H1 (cell line): ENCODE data around the gene BCKDHB. TPM values are rescaled to one million over a fixed set of nuclear protein-coding genes. Genes with fewer than 3 reads are reported as not detected.

Experiments used
- CTCF ChIA-PET: fragments of 300-600 bp; sonication (Branson Sonifier 250); formaldehyde crosslinking; loops from one replicate; lab custom pipeline; 2021; ENCODE audit not compliant: partially characterized antibody; lab: Charles Lee
- POLR2A ChIA-PET: fragments of 300-600 bp; sonication (Branson Sonifier 250); formaldehyde crosslinking; loops from one replicate; lab custom pipeline; 2021; ENCODE audit warnings: inconsistent platforms; ENCODE audit not compliant: partially characterized antibody; lab: Charles Lee
- DNase-seq, 2 experiments: peaks; one replicate each; pipeline versions ENCODE4 v3.0.0 to v3.0.0-alpha.2; 2010 to 2022; ENCODE audit warnings: low spot score in 2 of 2, low read depth in 1 of 2, mixed read lengths in 1 of 2
- FAIRE-seq: peaks from 2 replicates; lab custom pipeline; 2011; peaks lifted over from hg19 to GRCh38; lab: Jason Lieb, UNC
- H2AFZ ChIP-seq: 2 replicates; pipeline ENCODE4 v1.8.1; 2012; ENCODE audit warnings: low read length, inconsistent platforms
- H2AK5ac ChIP-seq: 2 replicates; pipeline ENCODE4 v1.6.1; 2013; ENCODE audit warnings: low read depth, low read length
- H2BK120ac ChIP-seq: replicated peaks from 2 replicates; pipeline ENCODE3; 2013; ENCODE audit warnings: low read depth, low read length, inconsistent platforms
- H2BK12ac ChIP-seq: 2 replicates; pipeline ENCODE4 v1.6.1; 2013; ENCODE audit warnings: low read depth, low read length
- H2BK15ac ChIP-seq: 2 replicates; pipeline ENCODE4 v1.6.1; 2013; ENCODE audit warnings: low read length
- H2BK20ac ChIP-seq: 2 replicates; pipeline ENCODE4 v1.6.1; 2013; ENCODE audit warnings: low read length
- H2BK5ac ChIP-seq: 2 replicates; pipeline ENCODE4 v1.6.1; 2013; ENCODE audit warnings: low read depth, low read length
- H3K14ac ChIP-seq: 2 replicates; pipeline ENCODE4 v1.6.1; 2013; ENCODE audit warnings: inconsistent platforms; ENCODE audit not compliant: insufficient read length
- H3K18ac ChIP-seq: 2 replicates; pipeline ENCODE4 v1.6.1; 2013; ENCODE audit warnings: low read length; ENCODE audit errors: extremely low read depth
- H3K23ac ChIP-seq: 2 replicates; pipeline ENCODE4 v1.6.1; 2013; ENCODE audit warnings: inconsistent platforms; ENCODE audit not compliant: insufficient read length
- H3K23me2 ChIP-seq: 2 replicates; pipeline ENCODE4 v1.6.1; 2013; ENCODE audit warnings: low read depth, low read length
- H3K27ac ChIP-seq: 2 replicates; pipeline ENCODE4 v1.6.1; 2011; ENCODE audit warnings: low read depth, low read length, inconsistent platforms
- H3K27me3 ChIP-seq, 4 experiments: replicated peaks in 1 of 4; 1 replicate in 1 of 4; 2 replicates in 3 of 4; pipeline versions ENCODE4 v1.6.1 to v1.8.1; 2011 to 2013; ENCODE audit warnings: low read length in 3 of 4, mild to moderate bottlenecking in 3 of 4, inconsistent platforms in 2 of 4, mixed read lengths in 2 of 4, moderate library complexity in 1 of 4; ENCODE audit not compliant: control insufficient read depth in 3 of 4, insufficient read depth in 3 of 4; ENCODE audit errors: extremely low read depth in 1 of 4
- H3K36me3 ChIP-seq, 4 experiments: 2 replicates each; pipeline versions ENCODE4 v1.6.1 to v1.8.1; 2011 to 2013; ENCODE audit warnings: mild to moderate bottlenecking in 4 of 4, low read length in 3 of 4, moderate library complexity in 2 of 4, control low read depth in 1 of 4, inconsistent platforms in 1 of 4; ENCODE audit not compliant: insufficient read depth in 4 of 4, control insufficient read depth in 2 of 4
- H3K4ac ChIP-seq: replicated peaks from 2 replicates; pipeline ENCODE3; 2013; ENCODE audit warnings: low read length, low read depth, mixed read lengths, inconsistent platforms; ENCODE audit not compliant: insufficient read length
- H3K4me1 ChIP-seq, 4 experiments: replicated peaks in 1 of 4; 1 replicate in 1 of 4; 2 replicates in 3 of 4; pipeline versions ENCODE4 v1.6.1 to v1.8.1; 2011 to 2013; ENCODE audit warnings: low read length in 3 of 4, inconsistent platforms in 2 of 4, mixed read lengths in 1 of 4; ENCODE audit not compliant: insufficient read depth in 4 of 4, control insufficient read depth in 3 of 4
- H3K4me2 ChIP-seq, 2 experiments: 2 replicates each; pipeline versions ENCODE4 v1.6.1 to v1.8.1; 2011 to 2013; ENCODE audit warnings: low read depth in 2 of 2, low read length in 2 of 2, control low read depth in 1 of 2, inconsistent platforms in 1 of 2, mild to moderate bottlenecking in 1 of 2; ENCODE audit not compliant: insufficient read depth in 1 of 2
- H3K4me3 ChIP-seq, 4 experiments: fragments of 200-600, 300-600 bp in 1 of 4; sonication (generic), shearing (Covaris generic), sonication (Bioruptor Twin) in 1 of 4; 2 replicates each; pipeline versions ENCODE4 v1.5.1 to v1.8.1; 2011 to 2016; ENCODE audit warnings: low read length in 4 of 4, low read depth in 3 of 4, control low read depth in 2 of 4, inconsistent platforms in 2 of 4, mild to moderate bottlenecking in 2 of 4, mixed read lengths in 1 of 4, moderate library complexity in 1 of 4; ENCODE audit not compliant: insufficient read depth in 2 of 4; ENCODE audit errors: extremely low read depth in 1 of 4
- H3K56ac ChIP-seq: replicated peaks from 2 replicates; pipeline ENCODE3; 2013; ENCODE audit warnings: low read depth, mild to moderate bottlenecking, mixed read lengths, low read length, inconsistent platforms; ENCODE audit not compliant: insufficient read length
- H3K79me1 ChIP-seq: 2 replicates; pipeline ENCODE4 v1.6.1; 2013; ENCODE audit warnings: low read depth, low read length, control low read depth
- H3K79me2 ChIP-seq, 2 experiments: 2 replicates each; pipeline versions ENCODE4 v1.6.1 to v1.8.1; 2012 to 2013; ENCODE audit warnings: low read length in 2 of 2, mild to moderate bottlenecking in 2 of 2, inconsistent platforms in 1 of 2; ENCODE audit not compliant: insufficient read depth in 2 of 2, control insufficient read depth in 1 of 2
- H3K9ac ChIP-seq, 4 experiments: replicated peaks in 1 of 4; 1 replicate in 1 of 4; 2 replicates in 3 of 4; pipeline versions ENCODE4 v1.6.1 to v1.8.1; 2011 to 2013; ENCODE audit warnings: low read depth in 3 of 4, low read length in 3 of 4, control low read depth in 2 of 4, mild to moderate bottlenecking in 2 of 4, moderate library complexity in 2 of 4, inconsistent platforms in 1 of 4; ENCODE audit errors: extremely low read depth in 1 of 4
- H3K9me3 ChIP-seq, 2 experiments: 2 replicates each; pipeline versions ENCODE4 v1.6.1 to v1.8.1; 2012 to 2013; ENCODE audit warnings: mild to moderate bottlenecking in 2 of 2, moderate library complexity in 2 of 2, control low read depth in 1 of 2, inconsistent platforms in 1 of 2, low read depth in 1 of 2, low read length in 1 of 2, mixed read lengths in 1 of 2; ENCODE audit not compliant: insufficient read depth in 2 of 2
- H4K20me1 ChIP-seq, 2 experiments: replicated peaks in 1 of 2; 2 replicates each; pipeline versions ENCODE3 to v1.8.1; 2011 to 2013; ENCODE audit warnings: inconsistent platforms in 2 of 2, low read length in 2 of 2, mild to moderate bottlenecking in 1 of 2; ENCODE audit not compliant: insufficient read depth in 2 of 2, control insufficient read depth in 1 of 2
- H4K5ac ChIP-seq: 2 replicates; pipeline ENCODE4 v1.6.1; 2013; ENCODE audit warnings: low read length, low read depth, mixed read lengths, inconsistent platforms; ENCODE audit not compliant: insufficient read length
- H4K8ac ChIP-seq: 2 replicates; pipeline ENCODE4 v1.8.0; 2013; ENCODE audit warnings: mild to moderate bottlenecking, moderate library complexity, low read length, inconsistent platforms; ENCODE audit not compliant: insufficient read depth; ENCODE audit errors: extremely low read depth
- H4K91ac ChIP-seq: replicated peaks from 2 replicates; pipeline ENCODE3; 2013; ENCODE audit warnings: low read length, mixed read lengths, inconsistent platforms; ENCODE audit not compliant: insufficient read length
- CBX5 ChIP-seq: fragments of 300-800, 300-1000 bp; sonication (generic); IDR thresholded peaks from 2 replicates; pipeline ENCODE4 v1.7.1; 2016; ENCODE audit warnings: antibody characterized with exemption, low read length, low read depth
- CBX8 ChIP-seq: fragments of 300-800, 300-1000 bp; sonication (generic); IDR thresholded peaks from 2 replicates; pipeline ENCODE4 v1.7.1; 2016; ENCODE audit warnings: low read depth, low read length, borderline replicate concordance
- CTCF ChIP-seq, 3 experiments: IDR thresholded peaks; 1 replicate in 2 of 3; 2 replicates in 1 of 3; pipeline versions ENCODE4 v1.5.1 to v1.6.1; 2011; ENCODE audit warnings: low read length in 3 of 3, mild to moderate bottlenecking in 3 of 3, inconsistent platforms in 2 of 3, low read depth in 1 of 3, moderate library complexity in 1 of 3; ENCODE audit not compliant: insufficient read depth in 1 of 3; ENCODE audit errors: control extremely low read depth in 1 of 3
- FOSL1 ChIP-seq: IDR thresholded peaks from 2 replicates; pipeline ENCODE4 v1.6.1; 2011; ENCODE audit warnings: mild to moderate bottlenecking, low read depth, low read length, moderate library complexity; ENCODE audit not compliant: insufficient read depth
- GABPA ChIP-seq: IDR thresholded peaks from 2 replicates; pipeline ENCODE4 v1.6.1; 2011; ENCODE audit warnings: mild to moderate bottlenecking, low read length, moderate library complexity, borderline replicate concordance; ENCODE audit not compliant: insufficient read depth
- HDAC6 ChIP-seq: IDR thresholded peaks from one replicate; pipeline ENCODE4 v1.7.1; 2012; ENCODE audit warnings: low read depth, mild to moderate bottlenecking, inconsistent platforms, low read length, moderate library complexity
- KDM4A ChIP-seq: IDR thresholded peaks from one replicate; pipeline ENCODE4 v1.7.1; 2012; ENCODE audit warnings: low read depth, mild to moderate bottlenecking, moderate library complexity, low read length, inconsistent platforms; ENCODE audit not compliant: severe bottlenecking
- SAP30 ChIP-seq: fragments of 300-600 bp; sonication (generic); IDR thresholded peaks from 2 replicates; pipeline ENCODE4 v1.7.1; 2012; ENCODE audit warnings: low read length, moderate library complexity, mild to moderate bottlenecking, inconsistent platforms; ENCODE audit not compliant: insufficient read depth, insufficient replicate concordance
- SIN3A ChIP-seq, 2 experiments: IDR thresholded peaks in 1 of 2; conservative IDR thresholded peaks in 1 of 2; 2 replicates each; pipeline ENCODE4 v1.6.1; 2011 to 2012; ENCODE audit warnings: low read length in 2 of 2, improper control_type of control experiment in 1 of 2, low read depth in 1 of 2, mild to moderate bottlenecking in 1 of 2
- SIRT6 ChIP-seq: IDR thresholded peaks from one replicate; pipeline ENCODE4 v1.7.1; 2012; ENCODE audit warnings: low read length, inconsistent platforms
- SRF ChIP-seq: IDR thresholded peaks from 2 replicates; pipeline ENCODE4 v1.6.1; 2011; ENCODE audit warnings: mild to moderate bottlenecking, low read depth, low read length, moderate library complexity
- WGBS, 2 experiments: shearing (Covaris generic) in 1 of 2; methylation state at CpG; one replicate each; pipeline versions ENCODE4 v1.1.6 to v1.1.7; 2013 to 2015; ENCODE audit warnings: low lambda C conversion rate in 2 of 2, mixed read lengths in 2 of 2, inconsistent platforms in 1 of 2, low coverage in 1 of 2, missing lambda C conversion rate in 1 of 2; ENCODE audit not compliant: insufficient replicate concordance in 2 of 2, insufficient coverage in 1 of 2, insufficient read length in 1 of 2; ENCODE audit errors: extremely low coverage in 1 of 2, missing lambda C conversion rate in 1 of 2; 5-methylcytosine and 5-hydroxymethylcytosine counted together
- polyA plus RNA-seq, 7 experiments: library from polyadenylated mRNA; depleted of rRNA in 3 of 7; stranded (reverse) in 5 of 7; unstranded in 2 of 7; fragments of >200 nt in 5 of 7; fragments of 200-250 nt in 2 of 7; gene quantifications; 1 replicate in 5 of 7; 2 replicates in 1 of 7; 4 replicates in 1 of 7; pipeline versions ENCODE4 v1.2.1 to v1.2.3, GENCODE V29; 2011 to 2013; ENCODE audit warnings: missing spikeins in 2 of 7, mixed read lengths in 2 of 7
- total RNA-seq: library from RNA; stranded (reverse); fragmentation: NEBNext Ultra II Directional; extraction: Animal tissue kit (Norgen Biotek cat#: 25700); gene quantifications from 2 replicates; pipeline ENCODE4 v1.2.1, GENCODE V29; 2021

BCKDHB gene
- total and polyA plus RNA-seq, 2 of the 8 experiments (the other 6 are each of a cell fraction or from before 2014, with no cell fraction given), result 22.1 to 30.8 TPM

DNA sequence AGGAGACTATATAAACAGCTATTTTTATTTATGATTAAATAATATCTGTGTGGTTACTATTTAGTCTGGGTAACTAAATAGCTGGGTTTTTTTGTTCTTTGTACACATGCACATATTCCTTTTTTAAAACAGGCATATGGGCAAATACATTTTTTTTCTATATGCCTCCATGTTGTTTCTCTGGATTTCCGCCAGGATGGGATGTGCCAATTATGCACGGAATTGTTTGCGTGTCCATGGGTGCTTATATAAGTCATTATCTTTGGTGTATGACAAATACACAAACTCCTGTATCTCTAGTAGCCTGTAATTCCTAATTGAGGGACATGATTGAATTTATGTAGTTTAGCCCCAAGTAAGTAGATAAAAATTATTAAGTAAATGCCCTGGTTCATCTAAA is 226.9 kb downstream of the BCKDHB start:
- CTCF ChIA-PET, result interaction anchor here (0.6 to 4.3 kb wide), 2 partner anchors 105 to 119 kb away, joined by 3 to 22 read pairs; no protein-coding TSS in a partner anchor
- Histone ChIP-seq H3K56ac (no peak overlapping the region), H3K27me3 (no peaks in the 10 kb centered on the region), H3K4me3 (no peak overlapping the region), H4K91ac (no peak overlapping the region), H4K5ac (peak overlapping the region; percentile 39), H2BK15ac (no peak overlapping the region), H2BK5ac (no peak overlapping the region), H3K23me2 (no peaks in the 10 kb centered on the region), H2AFZ (no peak overlapping the region), H3K79me1 (no peaks in the 10 kb centered on the region), H3K79me2 (no peaks in the 10 kb centered on the region), H3K14ac (no peak overlapping the region), H2AK5ac (no peak overlapping the region), H3K9me3 (no peaks in the 10 kb centered on the region), H3K36me3 (no peaks in the 10 kb centered on the region), H4K20me1 (no peaks in the 10 kb centered on the region), H3K4me2 (no peak overlapping the region), H3K9ac (no peak overlapping the region), H2BK120ac (no peak overlapping the region), H3K27ac (no peak overlapping the region), H3K18ac (no peak overlapping the region), H2BK20ac (no peak overlapping the region), H3K4me1 (peaks cover 7 to 37% (median 16%) of the 10 kb centered on the region in 4 experiments), H3K4ac (no peak overlapping the region), H4K8ac (no peak overlapping the region), H3K23ac (no peak overlapping the region), H2BK12ac (no peak overlapping the region)
- POLR2A ChIA-PET, result no interaction called here
- WGBS, 2 experiments, result 84% methylated on average over 3 of the region's 3 CpGs; no CpG with 5 or more reads in 1 of the 2 experiments
- no peak for FAIRE-seq
- no peak for DNase-seq
- TF ChIP-seq KDM4A (no peak), SAP30 (no peak), CBX5 (no peak), CTCF (IDR thresholded peaks at IDR 0.05; ENCODE audit: control extremely low read depth in 1 of 3, insufficient read depth in 1 of 3, low read depth in 1 of 3, low read length in 3 of 3) (no peak), GABPA (no peak), CBX8 (no peak), FOSL1 (no peak), SIRT6 (no peak), HDAC6 (no peak), SRF (no peak), SIN3A (conservative IDR thresholded peaks at IDR 0.05 in 1 of 2, IDR thresholded peaks at IDR 0.05 in 1 of 2; ENCODE audit: low read depth in 1 of 2, low read length in 2 of 2) (no peak)
